ENCODE measurements around the gene POLD2.

- TF ChIP-seq CTCF (IDR thresholded peaks at IDR 0.05) (no peak), POLR2A (IDR thresholded peaks at IDR 0.05) (no peak)
Measured at GRCh38 chr7:44167920-44168319, 44.6 kb upstream of the POLD2 start.
